ENCODE results near the gene CACNB4.

CACNB4 gene

DNA sequence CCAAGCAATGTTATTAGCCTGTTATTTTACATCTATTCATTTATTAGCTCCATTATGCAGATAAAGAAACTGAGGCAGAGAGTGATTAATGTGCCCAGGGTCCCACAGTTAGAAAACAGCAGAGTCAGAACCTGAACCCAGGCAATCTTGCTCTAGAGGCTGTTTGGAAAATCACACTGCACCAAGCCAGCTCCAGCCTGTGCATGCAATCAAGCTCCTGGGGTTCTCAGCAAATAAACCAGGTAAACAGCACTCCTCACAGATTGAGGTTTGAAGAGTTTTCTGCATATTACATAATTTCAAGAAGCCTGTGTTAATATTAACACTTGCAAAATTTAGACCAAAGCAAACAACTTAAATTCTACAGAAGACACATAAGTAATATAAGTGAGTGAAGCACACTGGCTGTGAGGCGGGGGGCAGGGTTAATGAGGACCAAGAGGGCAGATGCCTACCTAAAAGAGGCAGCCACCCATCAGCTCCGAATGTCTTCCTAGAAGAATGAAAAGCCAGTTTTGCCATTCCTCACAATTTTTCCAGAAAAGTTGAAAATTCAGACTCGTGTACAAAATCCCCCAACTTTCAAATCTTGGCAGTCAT, 35.4 kb downstream of the CACNB4 start:
- Histone ChIP-seq H2AFZ (ENCODE audit: low read depth, low read length) (no peak overlapping the region), H4K8ac (ENCODE audit: low read length) (no peak overlapping the region), H2BK120ac (ENCODE audit: low read depth, low read length) (no peak overlapping the region), H3K23ac (ENCODE audit: low read length in 2 of 2) (no peak overlapping the region), H3K4ac (ENCODE audit: low read depth in 1 of 2, low read length in 2 of 2) (no peak overlapping the region), H3K4me3 (ENCODE audit: insufficient read depth in 1 of 2, low read depth in 1 of 2, low read length in 2 of 2) (peak overlapping the region in 1 of 2 experiments; percentile 40), H4K91ac (ENCODE audit: low read length) (no peak overlapping the region), H3K9ac (ENCODE audit: low read length) (peak overlapping the region; percentile 74), H2BK5ac (ENCODE audit: low read depth, low read length, poor library complexity, severe bottlenecking) (no peak overlapping the region), H3K27me3 (ENCODE audit: control insufficient read depth in 1 of 2, insufficient read depth in 1 of 2, low read length in 2 of 2) (peaks cover 0 to 61% of the 10 kb centered on the region in 2 experiments), H2BK15ac (ENCODE audit: low read depth, poor library complexity, severe bottlenecking) (no peak overlapping the region), H3K18ac (ENCODE audit: low read depth in 1 of 2, low read length in 2 of 2) (no peak overlapping the region), H3K4me1 (ENCODE audit: control insufficient read depth, insufficient read depth, low read depth, low read length) (peaks cover 3% of the 10 kb centered on the region), H3K14ac (ENCODE audit: low read length in 2 of 2) (no peak overlapping the region), H3K79me1 (replicated peaks; ENCODE audit: low read length, poor library complexity, severe bottlenecking) (no peaks in the 10 kb centered on the region), H3K36me3 (ENCODE audit: control insufficient read depth in 1 of 2, insufficient read depth in 2 of 2, low read depth in 1 of 2, low read length in 2 of 2) (no peaks in the 10 kb centered on the region), H2AK5ac (ENCODE audit: low read length, severe bottlenecking) (no peak overlapping the region), H3K9me3 (ENCODE audit: control insufficient read depth, low read length) (peaks cover 7% of the 10 kb centered on the region), H3K4me2 (ENCODE audit: low read length, poor library complexity, severe bottlenecking) (no peak overlapping the region), H2BK12ac (ENCODE audit: low read length in 2 of 2) (no peak overlapping the region), H3K27ac (ENCODE audit: low read length, poor library complexity, severe bottlenecking) (no peak overlapping the region)
- WGBS = 97% methylated on average over 3 of the region's 3 CpGs
- DNase-seq = no peak

DNA sequence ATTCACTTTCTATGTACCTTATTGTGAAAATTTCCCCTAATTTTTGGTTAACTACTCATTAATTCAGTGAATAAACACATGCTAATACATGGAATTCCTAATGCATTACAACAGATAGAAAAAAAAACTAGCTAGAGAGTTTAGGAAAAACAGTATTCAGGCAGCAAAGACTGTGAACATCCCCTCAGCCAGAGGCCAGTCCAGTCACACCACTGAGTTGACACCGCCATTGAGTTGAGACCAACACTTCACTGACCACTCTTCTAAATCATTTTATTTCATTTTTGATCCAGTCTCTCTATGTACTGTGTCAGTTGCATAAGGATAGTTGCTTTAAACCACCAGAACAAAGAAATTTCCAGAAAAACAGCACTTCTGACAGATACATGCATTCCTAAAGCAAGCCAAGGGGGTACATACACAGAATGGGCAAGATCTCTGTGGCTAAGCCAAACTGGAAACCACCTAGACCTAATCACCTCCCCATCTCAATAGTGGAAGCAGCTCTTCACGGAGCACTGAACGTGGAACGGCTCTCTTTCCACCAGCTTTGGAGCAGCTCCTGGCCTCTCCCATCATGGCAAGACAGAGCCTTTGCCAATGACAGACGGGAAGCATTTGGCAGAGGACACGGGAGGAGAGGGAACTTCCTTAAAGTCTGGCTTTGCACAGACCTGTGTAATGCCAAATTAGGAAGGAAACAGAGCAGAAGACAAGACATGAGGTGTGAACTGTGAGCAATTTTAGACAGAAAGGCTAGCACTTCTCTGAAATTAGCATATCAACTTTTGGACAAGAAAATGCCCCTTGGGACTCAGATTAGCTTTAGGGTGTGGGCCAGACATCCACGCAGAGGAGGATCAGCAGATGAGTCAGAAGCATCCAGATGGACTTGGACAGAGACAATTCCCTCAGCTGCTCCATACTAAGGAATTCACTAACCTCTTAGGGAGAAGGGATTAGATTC, 36.4 kb downstream of the CACNB4 start:
- no peak overlapping the region for H3K18ac ChIP-seq (ENCODE audit: low read depth in 1 of 2, low read length in 2 of 2)
- H2AK5ac ChIP-seq (ENCODE audit: low read length, severe bottlenecking) = no peak overlapping the region
- peak overlapping the region in 1 of 2 experiments; percentile 62 for H3K4me3 ChIP-seq (ENCODE audit: insufficient read depth in 1 of 2, low read depth in 1 of 2, low read length in 2 of 2)
- no peak overlapping the region for H4K8ac ChIP-seq (ENCODE audit: low read length)
- H2BK12ac ChIP-seq (ENCODE audit: low read length in 2 of 2) = no peak overlapping the region
- no peaks in the 10 kb centered on the region for H3K36me3 ChIP-seq (ENCODE audit: control insufficient read depth in 1 of 2, insufficient read depth in 2 of 2, low read depth in 1 of 2, low read length in 2 of 2)
- H4K91ac ChIP-seq (ENCODE audit: low read length) = no peak overlapping the region
- no peak overlapping the region for H3K14ac ChIP-seq (ENCODE audit: low read length in 2 of 2)
- H2BK5ac ChIP-seq (ENCODE audit: low read depth, low read length, poor library complexity, severe bottlenecking) = no peak overlapping the region
- H3K23ac ChIP-seq (ENCODE audit: low read length in 2 of 2) = no peak overlapping the region
- no peak overlapping the region for H3K4me2 ChIP-seq (ENCODE audit: low read length, poor library complexity, severe bottlenecking)
- WGBS = 72% methylated on average over 7 of the region's 7 CpGs
- peak overlapping the region; percentile 74 for H3K9ac ChIP-seq (ENCODE audit: low read length)
- peaks cover 17% of the 10 kb centered on the region for H3K9me3 ChIP-seq (ENCODE audit: control insufficient read depth, low read length)
- H3K79me1 ChIP-seq (replicated peaks; ENCODE audit: low read length, poor library complexity, severe bottlenecking) = no peaks in the 10 kb centered on the region
- peaks cover 3% of the 10 kb centered on the region for H3K4me1 ChIP-seq (ENCODE audit: control insufficient read depth, insufficient read depth, low read depth, low read length)
- H2BK120ac ChIP-seq (ENCODE audit: low read depth, low read length) = no peak overlapping the region
- no peak overlapping the region for H3K4ac ChIP-seq (ENCODE audit: low read depth in 1 of 2, low read length in 2 of 2)
- peaks cover 0 to 67% of the 10 kb centered on the region in 2 experiments for H3K27me3 ChIP-seq (ENCODE audit: control insufficient read depth in 1 of 2, insufficient read depth in 1 of 2, low read length in 2 of 2)
- peak; percentile 65 for DNase-seq
- H2AFZ ChIP-seq (ENCODE audit: low read depth, low read length) = no peak overlapping the region
- peak overlapping the region; percentile 8 for H3K27ac ChIP-seq (ENCODE audit: low read length, poor library complexity, severe bottlenecking)
- H2BK15ac ChIP-seq (ENCODE audit: low read depth, poor library complexity, severe bottlenecking) = no peak overlapping the region

DNA sequence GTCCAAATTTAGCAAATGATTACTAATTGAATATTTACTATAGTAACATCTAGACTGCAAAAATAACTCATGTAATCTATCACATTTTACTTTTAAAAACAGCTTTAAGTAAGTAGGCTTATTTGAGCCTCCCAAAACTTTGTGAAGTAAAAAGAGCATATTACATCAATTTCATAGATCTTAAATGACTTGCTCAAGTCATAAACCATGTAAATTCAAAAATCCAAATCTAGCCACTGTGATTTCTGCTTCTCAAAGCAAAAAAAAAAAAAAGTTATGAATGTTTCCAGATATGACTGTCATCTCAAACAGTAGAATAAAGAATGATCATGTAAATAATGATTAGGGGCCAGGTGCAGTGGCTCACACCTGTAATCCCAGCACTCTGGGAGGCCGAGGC, 37.5 kb downstream of the CACNB4 start:
- peaks cover 0 to 74% of the 10 kb centered on the region in 2 experiments for H3K27me3 ChIP-seq (ENCODE audit: control insufficient read depth in 1 of 2, insufficient read depth in 1 of 2, low read length in 2 of 2)
- H2AFZ ChIP-seq (ENCODE audit: low read depth, low read length) = no peak overlapping the region
- H3K4me1 ChIP-seq (ENCODE audit: control insufficient read depth, insufficient read depth, low read depth, low read length) = peaks cover 3% of the 10 kb centered on the region
- no peak overlapping the region for H2BK5ac ChIP-seq (ENCODE audit: low read depth, low read length, poor library complexity, severe bottlenecking)
- no peak overlapping the region for H3K27ac ChIP-seq (ENCODE audit: low read length, poor library complexity, severe bottlenecking)
- no peak overlapping the region for H3K14ac ChIP-seq (ENCODE audit: low read length in 2 of 2)
- DNase-seq = no peak
- H2BK15ac ChIP-seq (ENCODE audit: low read depth, poor library complexity, severe bottlenecking) = no peak overlapping the region
- no peak overlapping the region for H3K4me2 ChIP-seq (ENCODE audit: low read length, poor library complexity, severe bottlenecking)
- no peak overlapping the region for H3K23ac ChIP-seq (ENCODE audit: low read length in 2 of 2)
- no peak overlapping the region for H3K4ac ChIP-seq (ENCODE audit: low read depth in 1 of 2, low read length in 2 of 2)
- H3K4me3 ChIP-seq (ENCODE audit: insufficient read depth in 1 of 2, low read depth in 1 of 2, low read length in 2 of 2) = no peak overlapping the region
- H3K9me3 ChIP-seq (ENCODE audit: control insufficient read depth, low read length) = peaks cover 17% of the 10 kb centered on the region
- H2BK12ac ChIP-seq (ENCODE audit: low read length in 2 of 2) = no peak overlapping the region
- H2AK5ac ChIP-seq (ENCODE audit: low read length, severe bottlenecking) = no peak overlapping the region
- no peak overlapping the region for H4K91ac ChIP-seq (ENCODE audit: low read length)
- 94% methylated on average over 1 of the region's 1 CpG for WGBS
- H2BK120ac ChIP-seq (ENCODE audit: low read depth, low read length) = no peak overlapping the region
- no peaks in the 10 kb centered on the region for H3K36me3 ChIP-seq (ENCODE audit: control insufficient read depth in 1 of 2, insufficient read depth in 2 of 2, low read depth in 1 of 2, low read length in 2 of 2)
- no peak overlapping the region for H3K9ac ChIP-seq (ENCODE audit: low read length)
- H4K8ac ChIP-seq (ENCODE audit: low read length) = no peak overlapping the region
- H3K79me1 ChIP-seq (replicated peaks; ENCODE audit: low read length, poor library complexity, severe bottlenecking) = no peaks in the 10 kb centered on the region
- H3K18ac ChIP-seq (ENCODE audit: low read depth in 1 of 2, low read length in 2 of 2) = no peak overlapping the region

DNA sequence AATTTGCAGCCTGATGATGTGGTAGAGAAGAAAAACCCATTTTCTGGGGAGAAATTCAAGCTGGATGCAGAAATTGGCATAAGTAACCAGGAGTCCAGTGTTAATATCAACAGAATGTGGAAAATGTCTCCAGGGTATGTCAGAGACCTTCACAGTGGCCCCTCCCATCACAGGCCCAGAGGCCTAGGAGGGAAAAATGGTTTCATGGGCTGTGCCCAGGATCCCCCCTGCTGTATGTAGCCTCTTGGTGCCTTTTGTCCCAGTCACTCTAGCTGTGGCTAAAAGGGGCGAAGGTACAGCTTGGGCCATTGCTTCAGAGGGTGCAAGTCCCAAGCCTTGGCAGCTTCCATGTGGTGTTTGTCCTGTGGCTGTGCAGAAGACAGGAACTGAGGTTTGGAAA, 40.2 kb downstream of the CACNB4 start:
- Histone ChIP-seq H2BK5ac (ENCODE audit: low read depth, low read length, poor library complexity, severe bottlenecking) (no peak overlapping the region), H2AK5ac (ENCODE audit: low read length, severe bottlenecking) (no peak overlapping the region), H3K18ac (ENCODE audit: low read depth in 1 of 2, low read length in 2 of 2) (no peak overlapping the region), H3K9me3 (ENCODE audit: control insufficient read depth, low read length) (peaks cover 17% of the 10 kb centered on the region), H3K9ac (ENCODE audit: low read length) (no peak overlapping the region), H3K27ac (ENCODE audit: low read length, poor library complexity, severe bottlenecking) (no peak overlapping the region), H3K14ac (ENCODE audit: low read length in 2 of 2) (no peak overlapping the region), H4K8ac (ENCODE audit: low read length) (no peak overlapping the region), H3K4me2 (ENCODE audit: low read length, poor library complexity, severe bottlenecking) (no peak overlapping the region), H3K4me1 (ENCODE audit: control insufficient read depth, insufficient read depth, low read depth, low read length) (peaks cover 4% of the 10 kb centered on the region), H3K4ac (ENCODE audit: low read depth in 1 of 2, low read length in 2 of 2) (no peak overlapping the region), H2AFZ (ENCODE audit: low read depth, low read length) (no peak overlapping the region), H2BK120ac (ENCODE audit: low read depth, low read length) (no peak overlapping the region), H3K36me3 (ENCODE audit: control insufficient read depth in 1 of 2, insufficient read depth in 2 of 2, low read depth in 1 of 2, low read length in 2 of 2) (no peaks in the 10 kb centered on the region), H3K79me1 (replicated peaks; ENCODE audit: low read length, poor library complexity, severe bottlenecking) (no peaks in the 10 kb centered on the region), H2BK15ac (ENCODE audit: low read depth, poor library complexity, severe bottlenecking) (no peak overlapping the region), H2BK12ac (ENCODE audit: low read length in 2 of 2) (no peak overlapping the region), H3K4me3 (ENCODE audit: insufficient read depth in 1 of 2, low read depth in 1 of 2, low read length in 2 of 2) (no peak overlapping the region), H3K27me3 (ENCODE audit: control insufficient read depth in 1 of 2, insufficient read depth in 1 of 2, low read length in 2 of 2) (peaks cover 0 to 51% of the 10 kb centered on the region in 2 experiments), H3K23ac (ENCODE audit: low read length in 2 of 2) (no peak overlapping the region), H4K91ac (ENCODE audit: low read length) (no peak overlapping the region)
- DNase-seq = no peak
- 67% methylated on average over 1 of the region's 1 CpG for WGBS

Measured in mesenchymal stem cell (in vitro differentiated cells and primary cell).